ENCODE results near the gene PNKP.

The PNKP gene

DNA sequence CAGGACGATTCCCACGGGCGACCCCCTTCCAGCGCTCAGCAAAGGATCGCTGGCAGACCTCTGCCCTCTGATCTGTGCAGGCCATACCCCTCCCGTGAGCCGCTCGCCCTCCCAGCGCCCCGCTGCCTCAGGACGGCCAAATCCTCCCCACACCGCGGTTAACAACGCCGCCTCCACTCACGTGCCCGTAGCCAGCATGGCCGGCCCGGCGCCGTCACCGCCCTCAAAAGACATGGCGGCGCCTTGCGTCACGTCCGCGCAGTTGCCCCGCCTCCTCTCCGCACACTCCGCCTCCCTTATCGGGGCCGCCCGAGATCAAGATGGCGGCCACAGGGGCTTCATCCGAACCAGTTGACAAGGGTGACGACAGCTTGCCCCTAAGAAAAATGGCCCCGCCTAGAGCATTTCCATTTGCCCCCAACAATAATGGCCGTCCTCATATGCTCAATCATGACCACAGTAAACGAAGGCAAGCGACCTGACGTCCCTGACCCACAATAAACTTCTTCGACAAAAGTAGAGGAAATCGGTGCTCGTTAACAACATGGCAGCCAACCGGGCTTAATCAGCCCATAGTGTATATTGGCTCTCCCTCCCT is 9.1 kb upstream of the PNKP start:
- peak; percentile 92 to 96 for DNase-seq (ENCODE audit: low read depth in 2 of 2)

DNA sequence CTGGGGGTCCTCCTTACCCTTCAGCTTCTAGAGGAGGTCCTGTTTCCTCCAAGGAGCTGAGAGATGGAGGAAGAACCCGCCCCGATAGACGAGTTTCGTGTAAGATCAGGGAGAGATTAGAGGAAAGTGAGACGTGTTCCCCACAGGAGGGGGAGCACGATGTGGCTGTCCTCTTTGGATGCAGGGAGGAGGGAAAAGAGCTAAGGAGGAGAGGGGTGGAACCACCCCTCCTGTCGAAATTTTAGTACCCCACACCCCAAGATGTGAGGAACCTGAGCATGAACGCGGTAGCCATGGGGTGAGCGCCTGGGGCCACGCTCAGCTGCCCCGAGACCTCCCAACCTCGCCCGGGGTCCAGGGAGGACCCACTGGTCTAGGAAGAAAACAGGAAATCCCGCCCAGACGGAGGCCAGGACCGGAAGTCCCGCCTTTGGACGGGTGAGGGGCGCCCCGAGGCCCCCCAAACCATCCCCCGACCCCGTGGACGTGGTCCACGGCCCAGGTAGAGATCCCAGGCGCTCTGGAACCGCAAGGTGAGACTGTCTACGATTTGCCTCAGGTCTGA is 8.6 kb upstream of the PNKP start:
- DNase-seq (ENCODE audit: low read depth in 2 of 2) = peak; percentile 33 to 53

GRCh38 chr19:49875177-49875576 is 7.8 kb upstream of the PNKP start:
- DNase-seq (ENCODE audit: low read depth in 2 of 2) = no peak

- DNase-seq (ENCODE audit: low read depth in 2 of 2) = no peak
Measured at GRCh38 chr19:49874503-49875157, 7.3 kb upstream of the PNKP start.

- no peak for DNase-seq (ENCODE audit: low read depth in 2 of 2)
Measured at GRCh38 chr19:49873834-49874233, 6.5 kb upstream of the PNKP start.

DNA sequence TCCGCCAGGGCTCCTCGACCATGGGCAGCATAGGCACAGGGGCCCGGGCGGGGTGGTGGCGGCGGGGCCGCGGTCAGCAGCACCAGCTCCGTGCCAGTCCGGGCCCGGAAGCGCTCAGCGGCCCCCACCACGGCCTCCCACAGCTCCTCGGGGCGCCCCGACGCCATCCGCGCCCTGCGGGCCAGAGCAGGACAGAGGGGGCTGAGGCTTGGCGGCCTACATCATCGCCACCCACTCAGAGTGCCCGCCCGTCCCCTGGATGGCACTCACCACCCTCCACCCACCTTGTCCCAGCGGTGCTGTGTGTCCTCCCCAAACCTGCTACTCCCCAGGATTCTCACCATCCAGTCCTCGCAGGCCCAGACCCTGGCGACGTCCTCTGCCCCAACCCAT is 5.7 kb upstream of the PNKP start:
- no peak for DNase-seq (ENCODE audit: low read depth in 2 of 2)

- no peak for DNase-seq (ENCODE audit: low read depth in 2 of 2)
Measured at GRCh38 chr19:49872245-49873128, 5.1 kb upstream of the PNKP start.

DNA sequence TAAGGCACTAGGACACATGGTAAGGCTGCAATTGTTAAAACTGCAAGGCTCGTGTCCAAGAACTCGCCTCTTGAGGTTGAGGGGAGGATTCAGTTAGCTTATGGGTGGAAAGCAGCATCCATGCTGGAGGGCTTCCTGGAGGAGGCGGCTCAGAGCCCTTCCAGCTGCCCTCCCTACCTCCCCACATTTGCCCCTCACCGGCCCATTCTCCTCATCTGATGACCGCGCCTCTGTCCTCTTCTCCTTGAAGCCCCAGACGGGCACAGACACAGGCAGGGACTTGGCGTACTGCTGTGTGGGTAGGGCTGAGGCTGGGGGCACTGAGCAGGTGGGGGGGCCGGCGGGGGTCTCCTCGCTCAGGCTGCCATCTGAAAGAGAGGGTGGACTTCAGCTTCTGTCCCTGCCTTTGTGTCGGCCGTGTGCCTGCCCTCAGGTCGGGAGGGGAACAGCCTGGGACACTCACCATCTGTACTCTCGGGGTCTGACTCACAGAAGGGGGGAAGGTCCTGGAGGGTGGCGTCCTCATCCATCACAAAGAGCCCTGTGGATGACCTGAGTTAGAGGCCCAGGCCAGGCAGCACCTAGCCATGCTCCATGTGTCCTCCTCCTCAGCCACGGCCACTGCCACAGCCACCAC is 4.1 kb upstream of the PNKP start:
- DNase-seq (ENCODE audit: low read depth in 2 of 2) = no peak

DNA sequence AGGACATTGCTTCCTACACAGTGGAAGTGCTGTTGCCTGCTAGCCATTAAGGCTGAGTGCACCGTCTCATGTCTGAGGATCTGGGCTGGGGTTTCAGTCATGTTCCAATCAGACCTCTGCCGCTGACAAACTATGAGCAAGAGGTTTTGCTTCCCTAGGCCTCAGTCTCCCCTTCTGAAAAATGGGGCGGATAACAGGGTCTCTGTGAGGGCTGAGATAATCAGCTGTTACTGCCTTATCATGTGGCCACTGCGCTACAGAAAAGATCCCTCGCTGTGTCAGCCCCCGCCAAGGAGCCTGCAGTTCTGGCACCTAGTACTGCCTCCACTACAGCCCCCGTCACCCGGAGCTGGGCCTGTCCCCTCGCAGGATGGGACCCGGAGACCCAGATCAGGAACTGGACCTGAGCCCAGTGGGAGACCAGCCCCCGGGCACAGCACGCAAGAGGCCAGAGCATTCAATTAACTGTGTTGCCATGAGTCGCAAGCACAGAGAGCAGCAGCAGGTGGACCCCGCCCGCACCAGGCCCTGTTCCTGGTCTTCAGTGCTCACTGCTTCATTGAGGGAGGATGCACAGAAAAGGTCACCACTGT is 3.0 kb upstream of the PNKP start:
- DNase-seq (ENCODE audit: low read depth in 2 of 2) = no peak

DNA sequence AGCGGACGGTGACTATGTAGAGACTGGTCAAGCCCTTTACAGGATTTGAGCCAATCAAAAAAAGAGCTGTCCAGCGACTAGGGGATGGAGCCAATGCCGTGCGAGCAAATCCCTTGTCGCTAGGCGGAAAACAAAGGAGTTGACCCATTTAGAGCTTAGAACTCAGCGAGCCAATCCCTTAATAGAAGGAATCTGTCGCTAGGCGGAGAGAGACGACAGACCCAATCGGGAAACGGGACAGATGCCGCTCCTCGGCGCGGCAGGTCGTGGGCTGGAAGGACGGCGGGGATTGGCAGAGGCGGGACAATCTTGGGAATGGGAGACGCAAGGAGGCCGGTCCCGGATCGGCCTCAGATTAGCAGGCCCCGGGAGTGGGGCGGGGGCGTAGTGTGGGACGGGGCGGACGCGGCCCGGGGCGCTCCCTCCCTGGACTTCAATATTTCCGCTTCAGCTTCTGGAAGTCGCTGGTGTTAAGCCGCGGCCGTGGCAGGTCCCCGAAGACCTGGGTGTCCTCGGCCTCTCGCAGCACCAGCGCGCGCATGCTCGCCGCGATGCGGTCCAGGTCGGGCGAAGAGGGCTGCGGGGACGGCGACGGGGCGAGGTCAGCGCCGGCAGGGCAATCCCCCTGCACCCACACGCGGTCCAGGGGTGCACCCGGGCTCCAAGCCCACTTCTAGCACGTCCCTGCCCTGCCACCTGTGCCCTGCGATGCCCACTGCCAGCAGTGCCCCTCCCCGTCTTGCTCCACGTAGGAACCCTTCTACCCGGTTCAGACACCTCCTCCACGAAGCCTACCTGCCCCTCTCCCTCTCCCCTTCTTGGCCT is 2.3 kb upstream of the PNKP start:
- DNase-seq (ENCODE audit: low read depth in 2 of 2) = peak; percentile 78

DNA sequence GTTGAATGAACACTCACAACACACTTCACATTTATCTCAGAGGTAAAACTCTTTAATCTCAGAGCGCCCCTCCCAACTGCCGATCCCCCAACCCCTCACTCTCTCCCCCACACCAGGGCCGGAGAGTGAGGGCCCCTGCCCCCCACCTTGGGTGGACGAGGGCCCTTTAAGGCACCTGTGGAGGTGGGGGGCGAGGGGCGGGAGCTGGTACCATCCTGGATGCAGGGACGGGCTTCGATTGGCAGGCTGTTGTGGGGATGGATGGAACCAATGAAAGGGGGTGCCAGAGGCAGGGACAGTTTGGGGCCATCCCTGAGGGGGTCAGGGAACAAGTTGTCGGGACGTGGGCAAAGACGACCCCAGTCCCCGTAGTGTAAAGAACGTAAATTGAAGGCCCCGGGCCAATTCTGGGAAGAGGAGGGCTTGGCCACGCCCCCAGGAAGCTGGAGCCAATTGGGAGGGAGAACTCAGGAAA is 1.7 kb upstream of the PNKP start:
- DNase-seq (ENCODE audit: low read depth in 2 of 2) = no peak

DNA sequence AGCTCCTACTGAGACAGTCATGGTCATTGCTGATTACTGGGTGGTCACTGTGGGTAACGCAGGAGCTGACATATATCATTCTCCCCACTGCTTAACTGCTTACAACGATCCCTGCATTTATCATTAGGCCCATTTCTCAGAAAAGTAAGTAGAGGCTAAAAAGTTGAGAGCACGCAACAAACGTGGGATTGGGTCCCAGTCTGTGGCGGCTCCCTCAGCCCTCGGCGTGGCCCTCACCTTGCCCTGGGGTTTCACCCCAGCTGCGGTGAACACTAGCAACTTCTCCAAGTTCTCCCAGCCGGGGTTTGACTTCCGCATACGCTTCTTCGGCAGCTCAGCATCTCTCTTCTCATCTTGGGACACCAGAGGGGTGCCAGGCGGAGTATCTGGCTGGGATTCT is 2.5 kb downstream of the PNKP start:
- DNase-seq (ENCODE audit: low read depth in 2 of 2) = no peak

GRCh38 chr19:49863935-49864320 is 3.4 kb downstream of the PNKP start:
- no peak for DNase-seq (ENCODE audit: low read depth in 2 of 2)

GRCh38 chr19:49863254-49863934 is 4.0 kb downstream of the PNKP start:
- no peak for DNase-seq (ENCODE audit: low read depth in 2 of 2)

DNA sequence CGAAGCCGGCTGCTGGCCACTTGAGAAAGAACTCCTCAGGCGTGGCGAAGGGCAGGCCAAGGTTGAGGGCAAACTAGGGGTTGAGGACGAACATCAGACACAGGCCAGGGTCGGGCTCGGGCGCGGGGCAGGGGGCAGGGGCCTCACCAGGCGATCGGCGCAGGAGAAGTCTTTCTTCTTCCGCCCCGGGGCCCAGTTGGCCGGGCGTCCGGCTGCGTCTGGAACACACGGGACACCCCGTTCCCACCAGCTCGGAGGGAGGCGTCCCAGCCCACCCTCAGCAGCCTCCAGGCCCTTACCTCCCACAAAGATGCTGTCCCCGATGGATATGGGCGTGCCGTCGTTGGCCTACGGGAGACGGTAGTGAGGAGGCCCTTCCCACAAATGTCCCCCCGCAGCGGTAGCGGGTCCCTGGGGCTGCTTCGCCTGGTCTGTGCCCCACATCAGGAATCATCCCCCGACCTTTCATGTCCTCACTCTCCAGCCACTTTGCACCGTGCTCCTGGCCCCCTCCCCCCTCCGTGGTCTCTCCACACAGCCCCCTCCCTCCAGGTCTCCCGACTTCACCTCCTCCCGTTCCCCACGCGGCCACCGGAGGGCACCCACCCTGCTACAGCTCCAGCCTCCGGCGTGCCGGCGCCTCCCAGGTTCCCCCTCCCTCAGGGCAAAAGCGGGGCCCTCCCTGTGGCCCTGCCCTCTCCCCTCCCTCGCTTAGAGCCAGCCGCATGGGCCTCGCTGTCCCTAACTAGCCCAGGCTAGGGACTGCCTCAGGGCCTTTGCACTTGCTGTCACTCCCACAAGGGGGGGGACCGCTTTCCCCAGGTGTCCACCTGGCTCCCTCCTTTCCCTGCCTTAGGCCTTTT is 4.8 kb downstream of the PNKP start:
- DNase-seq (ENCODE audit: low read depth in 2 of 2) = no peak

- DNase-seq (ENCODE audit: low read depth in 2 of 2) = no peak
Measured at GRCh38 chr19:49861541-49862378, 5.6 kb downstream of the PNKP start.

DNA sequence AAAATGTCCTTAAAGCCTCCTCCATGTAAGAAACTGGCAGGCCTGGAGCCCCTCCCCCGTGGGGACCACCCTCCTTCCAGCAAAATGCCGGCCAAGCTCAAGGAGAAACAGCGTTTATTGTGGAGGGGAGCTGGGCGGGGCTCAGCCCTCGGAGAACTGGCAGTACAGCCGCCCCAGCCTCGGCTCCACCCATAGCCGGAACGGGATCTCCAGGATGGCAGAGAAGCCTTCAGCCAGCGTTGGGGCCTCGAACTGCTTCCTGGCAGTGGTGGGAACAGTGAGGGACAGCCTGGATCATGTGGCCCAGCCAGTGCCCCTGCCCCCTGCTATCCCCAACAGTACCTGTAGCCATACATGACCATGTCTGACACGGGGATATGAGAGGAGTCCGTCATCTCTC is 6.3 kb downstream of the PNKP start:
- DNase-seq (ENCODE audit: low read depth in 2 of 2) = no peak
